ENCODE measurements around the gene PNKP. TPM values are rescaled to one million over a fixed set of nuclear protein-coding genes. Genes with fewer than 3 reads are reported as not detected.
A peak's percentile ranks its signal among the peaks of the same experiment; 100 is the strongest.

The PNKP gene
- total and polyA plus RNA-seq, 9 of the 15 experiments (the other 6 are each of a cell fraction or from before 2014, with no cell fraction given): 2.8 to 85.4 (median 25.3) TPM

- TF ChIP-seq POLR3G (IDR thresholded peaks at IDR 0.05; ENCODE audit: extremely low read depth, insufficient read length, insufficient replicate concordance): no peak
- TF ChIP-seq NRF1 (conservative IDR thresholded peaks at IDR 0.05 in 1 of 2, IDR thresholded peaks at IDR 0.05 in 1 of 2): peak; percentile 95 to 96
- no peak for TF ChIP-seq THRB (CRISPR knock-in tag; conservative IDR thresholded peaks at IDR 0.05)
- peak; percentile 67 for TF ChIP-seq CHD2 (IDR thresholded peaks at IDR 0.05; ENCODE audit: low read depth, low read length)
- TF ChIP-seq ZNF766 (CRISPR knock-in tag; conservative IDR thresholded peaks at IDR 0.05): peak; percentile 35; the same call in 1 of the 2 replicates
- no peak for TF ChIP-seq BCL6 (CRISPR knock-in tag; IDR thresholded peaks at IDR 0.05)
- TF ChIP-seq ELK1 (CRISPR knock-in tag; IDR thresholded peaks at IDR 0.05): no peak
- no peak for TF ChIP-seq SNIP1 (IDR thresholded peaks at IDR 0.05; ENCODE audit: low read depth)
- TF ChIP-seq SP1 (CRISPR knock-in tag; IDR thresholded peaks at IDR 0.05): peak; percentile 77
- no peak for TF ChIP-seq PML (IDR thresholded peaks at IDR 0.05; ENCODE audit: low read length)
- no peak for TF ChIP-seq ETV1 (tag; conservative IDR thresholded peaks at IDR 0.05; ENCODE audit: low read depth)
- no peak for TF ChIP-seq USF2 (CRISPR knock-in tag; IDR thresholded peaks at IDR 0.05)
- TF ChIP-seq ZNF511 (CRISPR knock-in tag; IDR thresholded peaks at IDR 0.05): peak; percentile 46; the same call in 1 of the 2 replicates
- no peak for TF ChIP-seq ZNF239 (CRISPR knock-in tag; IDR thresholded peaks at IDR 0.05)
- TF ChIP-seq RBM15 (IDR thresholded peaks at IDR 0.05; ENCODE audit: insufficient read depth, low read length): no peak
Observed at GRCh38 chr19:49869484-49870308, 2.3 kb upstream of the PNKP start (continued).
